HEK293 (cell line): Measurements from ENCODE around the gene FAM200B.
A peak's percentile ranks its signal among the peaks of the same experiment; 100 is the strongest.

Experiments used
- CTCF ChIA-PET: fragments of 350-600 bp; formaldehyde crosslinking; extraction: SDS; loops from one replicate; lab custom pipeline; 2021; ENCODE audit warnings: antibody characterized with exemption; lab: Yijun Ruan, JAX
- POLR2A ChIA-PET: fragments of 300-600 bp; formaldehyde crosslinking; extraction: SDS; loops from one replicate; lab custom pipeline; 2020; ENCODE audit warnings: antibody characterized with exemption, inconsistent platforms; lab: Yijun Ruan, JAX
- H3K27ac ChIP-seq: fragments of 200-500 bp; sonication (Bioruptor generic); 2 replicates; pipeline ENCODE4 v1.5.1; 2014; ENCODE audit warnings: low read depth, low read length, control low read depth, inconsistent platforms; ENCODE audit errors: extremely low read depth
- H3K36me3 ChIP-seq, 2 experiments: fragments of 200-500 bp in 1 of 2; sonication (Bioruptor generic) in 1 of 2; 1 replicate in 1 of 2; 2 replicates in 1 of 2; pipeline ENCODE4 v1.5.1; 2014 to 2017; ENCODE audit warnings: inconsistent platforms in 2 of 2, low read length in 2 of 2; ENCODE audit not compliant: control insufficient read depth in 2 of 2, insufficient read depth in 1 of 2
- H3K4me1 ChIP-seq: fragments of 200-500 bp; sonication (Bioruptor generic); 2 replicates; pipeline ENCODE4 v1.5.1; 2014; ENCODE audit warnings: mild to moderate bottlenecking, low read length, inconsistent platforms; ENCODE audit not compliant: control insufficient read depth, insufficient read depth
- H3K4me3 ChIP-seq: 2 replicates; pipeline ENCODE4 v1.5.1; 2011; ENCODE audit warnings: low read depth, mild to moderate bottlenecking, control low read depth, low read length, moderate library complexity
- H3K9me3 ChIP-seq: fragments of 200-500 bp; sonication (Bioruptor generic); 2 replicates; pipeline ENCODE4 v1.5.1; 2014; ENCODE audit warnings: low read depth, low read length, inconsistent platforms; ENCODE audit not compliant: control insufficient read depth, insufficient read depth
- ATF2 ChIP-seq: fragments of 450-650 bp; formaldehyde crosslinking; IDR thresholded peaks from 2 replicates; pipeline ENCODE4 v1.5.1; 2016; ENCODE audit warnings: missing biosample characterization, missing genetic modification characterization, low read depth
- CTCF ChIP-seq: fragments of 450-650 bp; formaldehyde crosslinking; IDR thresholded peaks from 2 replicates; pipeline ENCODE4 v1.5.1; 2016; ENCODE audit warnings: missing biosample characterization, missing genetic modification characterization
- GLI2 ChIP-seq: fragments of 450-650 bp; formaldehyde crosslinking; IDR thresholded peaks from 2 replicates; pipeline ENCODE4; 2017; ENCODE audit warnings: missing biosample characterization, missing genetic modification characterization, low read depth, borderline replicate concordance
- GLIS1 ChIP-seq: fragments of 450-650 bp; formaldehyde crosslinking; IDR thresholded peaks from 2 replicates; pipeline ENCODE4 v1.5.1; 2016; ENCODE audit warnings: missing biosample characterization, missing genetic modification characterization
- KLF1 ChIP-seq: fragments of 450-650 bp; formaldehyde crosslinking; IDR thresholded peaks from 2 replicates; pipeline ENCODE4 v1.5.1; 2016; ENCODE audit warnings: missing biosample characterization, missing genetic modification characterization
- PRDM4 ChIP-seq: fragments of 450-650 bp; formaldehyde crosslinking; IDR thresholded peaks from 2 replicates; pipeline ENCODE4 v1.5.1; 2017; ENCODE audit warnings: missing biosample characterization, missing genetic modification characterization
- SP2 ChIP-seq: fragments of 450-650 bp; formaldehyde crosslinking; IDR thresholded peaks from 2 replicates; pipeline ENCODE4 v1.5.1; 2016; ENCODE audit warnings: missing biosample characterization, missing genetic modification characterization
- ZBTB1 ChIP-seq: fragments of 450-650 bp; formaldehyde crosslinking; IDR thresholded peaks from 2 replicates; pipeline ENCODE4 v1.5.1; 2016; ENCODE audit warnings: missing biosample characterization, missing genetic modification characterization
- ZBTB21 ChIP-seq: fragments of 450-650 bp; formaldehyde crosslinking; IDR thresholded peaks from 2 replicates; pipeline ENCODE4 v1.5.1; 2017; ENCODE audit warnings: missing biosample characterization, missing genetic modification characterization
- ZNF114 ChIP-seq: fragments of 450-650 bp; formaldehyde crosslinking; IDR thresholded peaks from 2 replicates; pipeline ENCODE4 v1.5.0; 2017; ENCODE audit warnings: missing biosample characterization, missing genetic modification characterization
- ZNF157 ChIP-seq: fragments of 450-650 bp; formaldehyde crosslinking; IDR thresholded peaks from 2 replicates; pipeline ENCODE4 v1.5.1; 2016; ENCODE audit warnings: missing biosample characterization, missing genetic modification characterization
- ZNF16 ChIP-seq: fragments of 450-650 bp; formaldehyde crosslinking; IDR thresholded peaks from 2 replicates; pipeline ENCODE4 v1.5.1; 2016; ENCODE audit warnings: low read depth, missing biosample characterization, missing genetic modification characterization
- ZNF214 ChIP-seq: fragments of 450-650 bp; formaldehyde crosslinking; IDR thresholded peaks from 2 replicates; pipeline ENCODE4 v1.5.1; 2017; ENCODE audit warnings: missing biosample characterization, mild to moderate bottlenecking, missing genetic modification characterization, borderline replicate concordance
- ZNF335 ChIP-seq: fragments of 450-650 bp; formaldehyde crosslinking; conservative IDR thresholded peaks from 2 replicates; pipeline ENCODE4 v1.5.1; 2016; ENCODE audit warnings: missing biosample characterization, missing genetic modification characterization
- ZNF350 ChIP-seq: fragments of 450-650 bp; formaldehyde crosslinking; IDR thresholded peaks from 2 replicates; pipeline ENCODE4 v1.5.0; 2017; ENCODE audit warnings: missing biosample characterization, mild to moderate bottlenecking, missing genetic modification characterization
- ZNF549 ChIP-seq: fragments of 450-650 bp; IDR thresholded peaks from 2 replicates; pipeline ENCODE4 v1.5.1; 2018; ENCODE audit warnings: missing biosample characterization, missing genetic modification characterization, mild to moderate bottlenecking, inconsistent platforms, moderate library complexity
- ZNF555 ChIP-seq: fragments of 450-650 bp; formaldehyde crosslinking; conservative IDR thresholded peaks from 2 replicates; pipeline ENCODE4 v1.5.1; 2017; ENCODE audit warnings: missing biosample characterization, mild to moderate bottlenecking, missing genetic modification characterization, inconsistent platforms
- ZNF561 ChIP-seq: fragments of 450-650 bp; IDR thresholded peaks from 2 replicates; pipeline ENCODE4 v1.5.1; 2018; ENCODE audit warnings: missing biosample characterization, missing genetic modification characterization, borderline replicate concordance
- ZNF571 ChIP-seq: fragments of 450-650 bp; formaldehyde crosslinking; IDR thresholded peaks from 2 replicates; pipeline ENCODE4 v1.5.0; 2017; ENCODE audit warnings: missing biosample characterization, missing genetic modification characterization
- ZNF600 ChIP-seq: fragments of 450-650 bp; formaldehyde crosslinking; IDR thresholded peaks from 2 replicates; pipeline ENCODE4 v1.5.1; 2016; ENCODE audit warnings: missing biosample characterization, missing genetic modification characterization
- ZNF701 ChIP-seq: fragments of 450-650 bp; formaldehyde crosslinking; IDR thresholded peaks from 2 replicates; pipeline ENCODE4 v1.5.1; 2016; ENCODE audit warnings: missing biosample characterization, missing genetic modification characterization
- ZNF704 ChIP-seq: fragments of 450-650 bp; formaldehyde crosslinking; IDR thresholded peaks from 2 replicates; pipeline ENCODE4 v1.5.1; 2016; ENCODE audit warnings: missing biosample characterization, missing genetic modification characterization
- ZNF76 ChIP-seq: fragments of 450-650 bp; formaldehyde crosslinking; IDR thresholded peaks from 2 replicates; pipeline ENCODE4; 2016; ENCODE audit warnings: low read depth, missing biosample characterization, missing genetic modification characterization, borderline replicate concordance
- ZNF843 ChIP-seq: fragments of 450-650 bp; formaldehyde crosslinking; IDR thresholded peaks from 2 replicates; pipeline ENCODE4 v1.5.1; 2016; ENCODE audit warnings: missing biosample characterization, missing genetic modification characterization
- ZSCAN23 ChIP-seq: fragments of 450-650 bp; formaldehyde crosslinking; IDR thresholded peaks from 2 replicates; pipeline ENCODE4 v1.5.1; 2016; ENCODE audit warnings: missing biosample characterization, missing genetic modification characterization
- TF ChIP-seq, protein P1 (sequence below): fragments of 450-650 bp; formaldehyde crosslinking; IDR thresholded peaks from 2 replicates; pipeline ENCODE4 v1.5.1; 2016; ENCODE audit warnings: missing biosample characterization, missing genetic modification characterization
- TF ChIP-seq, protein P2 (sequence below): fragments of 450-650 bp; formaldehyde crosslinking; IDR thresholded peaks from 2 replicates; pipeline ENCODE4 v1.5.1; 2016; ENCODE audit warnings: missing biosample characterization, missing genetic modification characterization

FAM200B gene

GRCh38 chr4:15681372-15682241, at the start of gene FAM200B:
Gene FAM200B (plus strand): TSS chr4:15681827. CDS start chr4:15686978, 5,151 bp downstream.
- ChIA-PET CTCF (interaction anchor here (0.6 to 1.1 kb wide), 2 partner anchors 12 to 124 kb away, joined by 3 read pairs; no protein-coding TSS in a partner anchor), POLR2A (interaction anchor here (0.6 to 2.3 kb wide), 14 partner anchors 9 to 211 kb away, joined by 3 to 18 read pairs (median 4); partner anchors contain the start of genes CC2D2A and FBXL5)
- Histone ChIP-seq H3K4me3 (peak within 1 kb of the TSS; percentile 84), H3K9me3 (no peaks in the 10 kb centered on the region), H3K36me3 (peaks cover 0 to 27% of the 10 kb centered on the region in 2 experiments; a peak in 1 of 3 replicates), H3K4me1 (no peaks in the 10 kb centered on the region), H3K27ac (peak within 1 kb of the TSS; percentile 94)
- TF ChIP-seq ZNF214 (tag by site-specific recombination) (no peak), GLI2 (tag by site-specific recombination) (no peak), ZNF335 (tag by site-specific recombination) (peak; percentile 27; the same call in 1 of the 2 replicates), ZBTB21 (tag by site-specific recombination) (no peak), ZNF76 (tag by site-specific recombination) (peak; percentile 67; the same call in 1 of the 2 replicates), ZSCAN23 (tag by site-specific recombination) (no peak), ZNF571 (tag by site-specific recombination) (no peak), ZBTB1 (tag by site-specific recombination) (no peak), PRDM4 (tag by site-specific recombination) (no peak), KLF1 (tag by site-specific recombination) (peak; percentile 46), ZNF549 (tag by site-specific recombination) (no peak), ATF2 (no peak), ZNF555 (tag by site-specific recombination) (no peak), ZNF600 (tag by site-specific recombination) (peak; percentile 98), CTCF (tag by site-specific recombination) (peak; percentile 48; the same call in 1 of the 2 replicates), SP2 (tag by site-specific recombination) (peak; percentile 72), ZNF843 (0 out of 2 replicates have a peak, but pooled peaks have one; percentile 40), ZNF701 (tag by site-specific recombination) (no peak), ZNF350 (tag by site-specific recombination) (no peak), ZNF704 (no peak), GLIS1 (tag by site-specific recombination) (peak; percentile 62), ZNF16 (tag by site-specific recombination) (no peak), ZNF561 (peak; percentile 55; the same call in 1 of the 2 replicates), ZNF114 (tag by site-specific recombination) (no peak), ZNF157 (tag by site-specific recombination) (no peak)
- TF ChIP-seq, protein P1, sequence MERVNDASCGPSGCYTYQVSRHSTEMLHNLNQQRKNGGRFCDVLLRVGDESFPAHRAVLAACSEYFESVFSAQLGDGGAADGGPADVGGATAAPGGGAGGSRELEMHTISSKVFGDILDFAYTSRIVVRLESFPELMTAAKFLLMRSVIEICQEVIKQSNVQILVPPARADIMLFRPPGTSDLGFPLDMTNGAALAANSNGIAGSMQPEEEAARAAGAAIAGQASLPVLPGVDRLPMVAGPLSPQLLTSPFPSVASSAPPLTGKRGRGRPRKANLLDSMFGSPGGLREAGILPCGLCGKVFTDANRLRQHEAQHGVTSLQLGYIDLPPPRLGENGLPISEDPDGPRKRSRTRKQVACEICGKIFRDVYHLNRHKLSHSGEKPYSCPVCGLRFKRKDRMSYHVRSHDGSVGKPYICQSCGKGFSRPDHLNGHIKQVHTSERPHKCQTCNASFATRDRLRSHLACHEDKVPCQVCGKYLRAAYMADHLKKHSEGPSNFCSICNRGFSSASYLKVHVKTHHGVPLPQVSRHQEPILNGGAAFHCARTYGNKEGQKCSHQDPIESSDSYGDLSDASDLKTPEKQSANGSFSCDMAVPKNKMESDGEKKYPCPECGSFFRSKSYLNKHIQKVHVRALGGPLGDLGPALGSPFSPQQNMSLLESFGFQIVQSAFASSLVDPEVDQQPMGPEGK (tag by site-specific recombination): peak; percentile 80
- TF ChIP-seq, protein P2, sequence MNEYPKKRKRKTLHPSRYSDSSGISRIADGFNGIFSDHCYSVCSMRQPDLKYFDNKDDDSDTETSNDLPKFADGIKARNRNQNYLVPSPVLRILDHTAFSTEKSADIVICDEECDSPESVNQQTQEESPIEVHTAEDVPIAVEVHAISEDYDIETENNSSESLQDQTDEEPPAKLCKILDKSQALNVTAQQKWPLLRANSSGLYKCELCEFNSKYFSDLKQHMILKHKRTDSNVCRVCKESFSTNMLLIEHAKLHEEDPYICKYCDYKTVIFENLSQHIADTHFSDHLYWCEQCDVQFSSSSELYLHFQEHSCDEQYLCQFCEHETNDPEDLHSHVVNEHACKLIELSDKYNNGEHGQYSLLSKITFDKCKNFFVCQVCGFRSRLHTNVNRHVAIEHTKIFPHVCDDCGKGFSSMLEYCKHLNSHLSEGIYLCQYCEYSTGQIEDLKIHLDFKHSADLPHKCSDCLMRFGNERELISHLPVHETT (tag by site-specific recombination): no peak
